Suppressor macrophage treated with lipopolysaccharide for 4 hours (primary cell): ENCODE data around the gene MGAM2.

Experiments
- DNase-seq: peaks from one replicate; pipeline ENCODE4 v3.0.0-alpha.2; 2020

The MGAM2 gene

GRCh38 chr7:142180426-142180825 is 68.9 kb downstream of the MGAM2 start:
- no peak for DNase-seq

DNA sequence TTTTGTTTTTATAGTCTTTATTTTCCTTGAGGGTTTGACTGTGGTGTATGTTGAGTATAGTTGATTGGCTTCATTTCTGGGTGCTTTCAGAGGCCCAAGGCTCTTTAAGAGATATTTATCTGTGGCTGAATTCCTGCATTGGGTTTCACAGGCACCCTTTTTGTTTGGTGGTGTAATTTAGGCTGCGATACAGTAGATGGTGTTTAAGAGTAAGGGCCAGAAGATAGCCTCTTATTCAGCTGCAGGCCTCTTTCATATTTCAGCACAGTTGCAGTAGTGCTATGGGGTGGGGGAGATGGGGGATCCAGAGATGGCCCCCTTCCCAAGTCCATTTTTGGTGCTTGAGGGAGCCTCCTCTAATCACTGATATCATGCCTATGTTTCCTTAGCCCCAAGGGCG is 69.7 kb downstream of the MGAM2 start:
- DNase-seq, result no peak

DNA sequence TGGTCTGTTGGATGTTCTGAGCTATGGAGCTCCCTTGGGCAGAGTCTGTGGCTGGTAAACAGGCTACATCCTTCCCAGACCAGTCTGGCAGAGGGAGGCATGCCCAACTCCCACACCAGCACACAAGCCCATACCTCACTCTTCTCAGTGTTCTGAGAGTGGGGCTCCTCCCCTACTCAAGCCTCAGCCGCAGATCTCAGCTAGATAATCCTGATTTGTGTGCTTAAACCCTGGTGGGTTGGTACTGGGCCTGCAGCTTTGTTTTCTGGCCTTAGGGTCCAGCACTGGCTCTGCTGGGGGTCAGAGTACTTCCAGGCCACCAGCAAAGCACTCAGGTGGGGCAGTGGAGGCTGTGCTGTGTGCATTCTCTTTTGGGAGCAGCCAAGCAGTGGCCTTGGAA is 70.4 kb downstream of the MGAM2 start:
- DNase-seq, result no peak

DNA sequence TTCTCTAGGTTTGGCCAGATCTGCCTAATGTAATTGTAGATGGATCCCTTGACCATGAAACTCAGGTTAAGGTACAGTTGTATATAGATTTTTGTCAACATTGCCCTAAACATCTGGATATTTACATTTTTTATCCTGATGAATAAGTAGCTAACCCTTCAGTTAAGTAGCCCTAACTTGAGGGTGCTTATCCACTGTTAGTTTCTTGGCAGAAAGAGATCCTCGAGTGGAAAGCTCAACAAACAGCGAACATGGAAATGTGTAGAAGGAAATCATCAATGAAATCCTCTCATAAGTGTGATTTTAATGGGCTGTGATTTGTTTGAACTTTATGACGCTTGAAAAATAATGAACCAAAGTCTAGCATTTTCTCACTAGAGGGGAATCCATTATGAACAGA is 73.6 kb downstream of the MGAM2 start:
- no peak for DNase-seq

- no peak for DNase-seq
These were observed 74.3 kb downstream of the MGAM2 start for GRCh38 chr7:142185801-142186200.

- DNase-seq, result peak; percentile 32
These were observed 76.6 kb downstream of the MGAM2 start for GRCh38 chr7:142188154-142188553.

GRCh38 chr7:142188846-142189245 is 77.3 kb downstream of the MGAM2 start:
- peak; percentile 39 for DNase-seq

- no peak for DNase-seq
These were observed 82.7 kb downstream of the MGAM2 start for GRCh38 chr7:142194201-142194600.

- no peak for DNase-seq
These were observed 84.7 kb downstream of the MGAM2 start for GRCh38 chr7:142196066-142196840.

- DNase-seq, result no peak
These were observed 88.7 kb downstream of the MGAM2 start for GRCh38 chr7:142200206-142200605.

DNA sequence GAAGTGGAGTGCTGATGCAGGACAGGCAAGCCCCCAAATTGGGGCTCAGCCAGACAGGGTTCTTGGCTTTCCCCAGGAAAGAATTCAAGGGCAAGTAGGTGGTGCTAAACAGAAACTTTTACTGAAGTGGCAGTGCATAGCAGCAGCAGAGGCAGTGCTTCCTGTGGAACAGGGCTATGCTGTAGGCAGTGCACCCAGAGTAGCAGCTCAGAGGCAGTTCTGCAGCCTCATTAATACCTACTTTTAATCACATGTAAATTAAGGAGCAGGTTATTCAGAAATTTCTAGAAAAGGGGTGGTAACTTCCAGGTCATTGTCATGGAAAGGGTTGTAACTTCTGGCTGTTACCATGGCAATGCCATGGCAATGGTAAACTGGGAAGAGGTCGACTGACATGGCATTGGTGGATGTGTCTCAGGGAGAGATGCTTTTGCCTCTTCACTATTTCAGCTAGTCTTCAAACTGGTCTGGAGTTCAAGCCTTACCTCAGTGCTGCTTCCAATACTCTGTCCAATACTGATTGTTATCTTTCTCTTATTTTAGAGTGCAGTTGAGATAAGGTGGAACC is 117.1 kb downstream of the MGAM2 start:
- no peak for DNase-seq

DNA sequence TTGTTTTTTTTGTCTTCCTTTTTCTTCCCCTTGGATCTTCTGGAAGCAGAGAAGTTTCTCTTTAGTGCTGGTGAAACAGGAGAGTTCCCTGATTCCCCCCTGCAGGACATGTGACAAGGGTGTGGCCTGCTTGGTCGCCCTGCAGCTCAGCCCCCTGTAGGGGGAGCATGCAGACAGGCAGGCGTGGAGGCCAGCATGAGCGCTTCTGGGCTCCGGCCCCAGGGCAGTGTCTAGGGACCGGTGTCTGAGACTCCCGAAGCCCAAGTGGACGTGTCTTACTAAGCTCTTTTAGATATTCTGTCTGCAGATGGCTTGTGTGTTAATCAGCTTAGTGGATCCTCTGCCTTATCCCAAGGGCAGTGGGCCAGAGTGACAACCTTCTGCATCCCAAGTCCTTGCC is 120.2 kb downstream of the MGAM2 start:
- no peak for DNase-seq

GRCh38 chr7:142240546-142240945 is 129.0 kb downstream of the MGAM2 start:
- no peak for DNase-seq

- no peak for DNase-seq
These were observed 132.3 kb downstream of the MGAM2 start for GRCh38 chr7:142243823-142244222.

DNA sequence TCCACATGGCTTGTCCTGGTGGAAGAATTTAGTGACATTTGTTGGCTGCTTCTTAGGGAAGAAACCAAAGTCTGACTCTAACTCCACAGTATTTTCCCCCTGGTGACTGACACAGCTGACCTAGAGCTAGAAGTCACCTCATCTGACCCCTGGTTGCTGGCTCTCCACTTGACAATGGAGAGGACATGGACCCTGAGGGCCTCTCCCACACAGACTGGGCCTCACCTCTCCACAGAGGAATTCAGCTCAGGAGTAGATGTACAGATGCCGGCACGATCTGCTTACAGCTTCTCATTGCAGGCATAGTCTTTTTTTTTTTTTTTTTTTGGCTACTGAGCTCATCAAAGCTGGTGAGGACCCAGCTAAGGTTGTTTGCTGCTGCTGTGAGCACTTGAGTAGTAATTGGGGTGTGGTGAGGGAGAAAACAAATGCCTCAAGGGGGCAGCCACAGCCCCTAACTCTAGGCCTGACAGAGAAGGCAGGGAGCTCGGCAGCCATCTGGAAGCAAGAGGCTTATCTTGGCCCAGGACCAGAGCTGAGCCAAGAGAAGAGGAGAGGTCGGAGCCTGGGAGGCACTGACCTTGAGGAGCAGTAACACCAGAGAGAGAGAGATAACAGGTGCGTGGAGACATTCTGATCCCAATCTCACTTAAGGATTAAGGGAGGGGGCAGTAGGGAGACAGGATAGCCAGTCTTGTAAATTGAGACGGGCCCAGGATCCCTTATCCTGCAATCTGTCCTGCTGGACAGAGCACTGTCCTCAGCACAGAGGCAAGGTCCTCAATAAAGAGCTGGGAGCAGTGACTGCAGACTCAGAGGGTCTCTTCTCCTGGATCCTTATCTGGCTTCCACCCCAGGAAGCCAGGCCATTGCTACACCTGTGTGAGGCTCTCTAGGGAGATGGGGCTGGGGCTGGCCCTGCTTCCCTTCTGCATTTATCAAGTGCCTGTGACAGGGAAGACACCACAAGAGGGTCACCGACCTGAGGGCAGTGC is 136.9 kb downstream of the MGAM2 start:
- DNase-seq, result no peak

DNA sequence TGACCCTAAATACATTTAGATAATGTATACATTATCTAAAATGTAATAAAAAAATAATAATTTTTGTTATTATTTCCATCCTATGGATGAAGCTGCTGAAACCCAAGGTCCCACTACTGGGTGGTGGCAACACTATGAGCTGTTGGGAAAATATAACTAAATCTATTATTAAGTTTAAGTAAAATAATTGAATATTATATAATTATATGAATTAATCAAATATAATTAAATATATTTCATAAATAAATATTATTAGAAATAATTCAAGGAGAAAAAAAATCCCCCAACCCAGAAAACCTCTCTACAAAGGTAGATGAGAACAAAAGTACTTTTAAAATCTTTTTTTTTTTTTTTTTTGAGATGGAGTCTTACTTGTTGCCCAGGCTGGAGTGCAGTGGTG is 138.4 kb downstream of the MGAM2 start:
- DNase-seq, result no peak

GRCh38 chr7:142250705-142251104 is 139.2 kb downstream of the MGAM2 start:
- no peak for DNase-seq

GRCh38 chr7:142257958-142258357 is 146.4 kb downstream of the MGAM2 start, which contains the start of gene PRSS58:
PRSS58 (minus strand) TSS chr7:142258058; CDS start chr7:142257707, 351 bp downstream.
- DNase-seq, result no peak

- DNase-seq, result no peak
These were observed 152.3 kb downstream of the MGAM2 start for GRCh38 chr7:142263598-142264380.
